GM18498 (cell line): ENCODE results near the gene PTGDS.

Source experiments
- ATAC-seq: cut with Tn5 transposase; IDR thresholded peaks from one replicate; pipeline ENCODE4 v1.9.1; 2021; ENCODE audit warnings: mild to moderate bottlenecking, moderate library complexity; ENCODE audit not compliant: unreplicated experiment

PTGDS gene

DNA sequence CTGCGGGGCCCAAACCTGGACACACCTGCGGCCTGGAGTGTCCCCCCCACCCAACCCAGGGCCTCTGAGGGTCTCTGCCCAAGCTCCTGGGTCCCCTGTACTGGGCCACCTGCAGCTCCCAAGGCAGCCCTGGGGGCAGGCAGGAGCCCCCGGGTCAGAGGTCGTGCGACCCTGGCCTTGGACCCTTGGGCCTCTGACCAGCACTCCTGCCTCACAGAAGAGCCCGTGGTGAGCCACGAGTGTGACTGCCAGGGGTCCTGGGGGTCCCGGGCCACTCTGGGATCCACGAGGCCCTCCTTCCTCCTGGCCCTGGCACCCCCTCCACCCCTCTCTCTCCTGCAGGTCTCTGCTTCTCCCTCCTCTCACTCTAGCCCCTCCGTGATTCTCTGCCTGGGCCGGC lies 5.0 kb upstream of the PTGDS start:
- ATAC-seq: no peak

DNA sequence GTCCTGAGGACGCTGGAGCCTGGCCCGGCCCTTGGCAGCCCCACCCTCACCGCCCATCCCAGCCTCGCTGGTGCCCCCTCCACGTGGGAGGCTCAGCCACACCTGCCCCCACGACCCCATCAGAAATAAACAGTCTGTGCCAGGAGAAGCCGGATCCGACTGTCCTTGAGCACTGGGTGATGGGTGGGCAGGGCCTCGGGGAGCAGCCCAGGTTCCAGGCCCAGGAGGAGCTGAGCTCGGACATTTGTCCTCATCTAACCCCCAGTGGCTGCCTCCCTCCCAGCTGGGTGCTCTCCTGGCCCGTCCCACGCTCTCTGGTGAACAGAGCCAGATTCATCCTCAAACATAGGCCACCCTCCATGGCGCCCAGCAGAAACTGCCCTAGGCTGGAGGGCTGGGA lies 4.6 kb upstream of the PTGDS start:
- no peak for ATAC-seq

DNA sequence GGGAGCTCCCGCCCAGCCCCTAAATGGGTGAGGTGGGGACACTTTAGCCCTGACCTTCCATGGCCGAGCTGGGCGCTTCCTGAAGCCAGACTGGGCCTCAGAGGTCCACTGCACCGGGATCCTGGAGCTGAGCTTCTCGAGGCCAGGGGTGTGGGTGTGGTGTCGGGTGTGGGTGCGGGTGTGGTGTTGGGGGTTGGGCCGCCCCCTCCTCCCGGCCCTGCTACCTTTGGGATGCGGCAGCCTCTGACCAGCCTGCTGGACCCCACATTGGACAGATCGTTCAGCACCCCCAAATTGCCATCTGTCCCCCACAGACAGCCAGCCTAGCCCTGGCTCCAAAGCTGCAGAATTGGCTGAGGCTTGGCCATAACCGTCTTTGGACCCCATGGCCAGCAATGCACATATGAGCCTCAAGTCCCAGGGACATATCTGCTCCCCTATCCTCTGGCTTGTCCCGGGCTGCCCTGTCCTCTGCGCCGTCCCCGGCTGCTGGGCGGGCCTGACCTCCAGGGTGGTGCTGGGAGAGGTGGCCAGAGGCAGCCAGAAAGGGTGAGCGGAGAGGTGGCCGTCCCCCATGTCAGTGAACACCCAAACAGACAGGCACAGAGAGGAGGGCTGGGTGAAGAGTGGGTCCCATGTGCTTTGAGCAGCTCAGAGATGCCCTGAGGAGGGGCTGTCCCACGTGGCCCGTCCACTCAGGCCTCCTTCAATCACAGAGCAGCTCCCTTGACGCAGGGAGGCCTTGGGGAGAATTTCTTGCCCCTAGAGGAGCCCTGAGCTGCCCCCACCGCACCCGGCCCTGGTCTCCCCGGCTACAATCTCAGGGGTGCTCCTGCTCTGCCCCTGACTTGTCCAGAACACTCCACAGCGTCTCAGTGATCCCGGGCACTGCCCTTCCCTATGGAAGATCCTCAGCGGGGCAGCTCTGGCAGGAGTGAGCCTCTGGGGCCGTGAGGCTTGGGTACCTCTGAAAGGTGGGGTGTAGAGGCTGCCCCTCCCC lies 3.4 kb upstream of the PTGDS start:
- ATAC-seq: no peak

DNA sequence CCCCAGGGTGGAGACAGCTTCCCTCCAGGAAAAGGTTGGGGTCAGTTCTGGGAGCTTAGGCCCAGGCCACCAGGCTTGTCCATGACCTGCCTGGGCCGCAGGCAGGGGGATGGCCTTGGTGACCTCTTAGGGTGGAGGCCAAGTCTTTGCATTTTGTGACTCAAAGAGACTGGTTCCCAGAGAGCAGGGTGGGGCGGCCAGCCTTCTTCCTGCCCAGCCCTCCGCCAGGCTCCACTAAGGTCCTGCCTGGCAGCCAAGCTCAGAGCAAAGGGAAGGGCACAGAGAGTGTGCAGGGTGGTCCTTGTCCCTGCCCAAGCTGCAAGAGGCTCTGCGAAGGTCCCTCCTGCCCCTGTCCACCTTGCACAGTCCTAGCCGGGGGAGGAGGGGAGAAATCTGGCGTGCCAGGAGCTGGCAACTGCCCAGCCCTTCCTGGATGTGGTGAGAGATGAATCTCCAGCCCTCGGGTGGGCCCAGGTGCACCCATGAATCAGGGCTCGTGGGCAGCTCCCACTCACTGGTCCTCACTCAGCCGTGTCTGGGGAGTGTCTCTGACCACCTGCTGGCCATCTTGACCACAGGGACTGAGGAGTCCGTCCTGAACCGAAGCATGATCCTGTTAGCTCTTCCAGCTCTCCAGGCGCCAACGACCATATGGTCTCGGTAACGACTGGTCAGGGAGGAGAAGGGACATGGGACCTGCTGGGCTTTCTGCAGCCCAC lies 2.3 kb upstream of the PTGDS start:
- ATAC-seq: no peak

GRCh38 chr9:136975644-136976043 lies 1.7 kb upstream of the PTGDS start:
- no peak for ATAC-seq

GRCh38 chr9:136977649-136978072 lies 357 bp downstream of the PTGDS start:
- no peak for ATAC-seq

GRCh38 chr9:136978073-136978864 lies 965 bp downstream of the PTGDS start:
- ATAC-seq: no peak

- no peak for ATAC-seq
These were observed 1.7 kb downstream of the PTGDS start for GRCh38 chr9:136978865-136979544.

- ATAC-seq: no peak
These were observed 2.7 kb downstream of the PTGDS start for GRCh38 chr9:136979769-136980587.

GRCh38 chr9:136980669-136981478 lies 3.6 kb downstream of the PTGDS start:
- no peak for ATAC-seq

- no peak for ATAC-seq
These were observed 4.4 kb downstream of the PTGDS start for GRCh38 chr9:136981588-136982231.

DNA sequence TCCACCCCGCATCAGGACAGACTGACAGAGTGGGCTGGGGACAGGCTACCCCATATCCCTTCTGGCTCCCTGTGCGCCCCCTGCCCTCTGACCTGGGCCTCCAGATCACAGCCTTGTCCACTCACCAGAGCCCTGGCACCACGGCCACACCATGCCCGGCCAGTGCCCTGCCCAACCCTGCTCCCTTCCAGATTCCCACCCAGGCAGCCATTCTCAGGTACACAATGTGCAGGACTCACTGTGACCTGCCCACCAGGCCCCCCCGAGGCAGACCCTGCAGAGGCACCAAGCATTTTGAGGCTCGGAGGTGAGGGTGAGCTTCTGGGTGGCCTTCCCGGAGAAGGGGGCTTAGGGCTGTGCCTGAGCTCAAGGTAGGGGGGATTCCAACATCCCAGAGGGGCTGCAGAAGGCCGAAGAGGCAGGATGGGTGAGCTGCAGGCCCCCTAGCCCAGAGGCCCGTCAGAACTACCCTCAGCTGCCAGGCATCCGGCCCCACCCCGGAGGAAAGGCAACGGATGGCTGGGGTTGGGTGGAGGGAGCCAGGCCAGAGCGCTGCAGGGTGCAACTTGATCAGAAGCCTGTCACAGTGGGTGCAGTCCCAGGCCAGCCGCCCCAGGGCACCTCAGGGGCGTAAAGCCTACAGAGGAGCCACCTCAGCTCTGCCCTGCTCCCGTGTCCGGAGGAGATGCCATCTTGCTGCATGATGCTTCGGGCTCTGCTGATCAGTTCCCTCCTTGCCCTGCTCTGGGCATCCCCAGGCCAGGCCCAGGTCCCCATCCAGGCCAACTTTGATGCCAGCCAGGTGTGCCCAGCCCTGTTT lies 5.1 kb downstream of the PTGDS start, which contains the start of gene LCNL1:
Gene LCNL1, plus strand, starts transcription at position 762 of the 820 bp plus-strand sequence. CDS start 594 bp downstream, outside the sequence.
- ATAC-seq: no peak

GRCh38 chr9:136983167-136983566 lies 5.9 kb downstream of the PTGDS start:
- no peak for ATAC-seq

DNA sequence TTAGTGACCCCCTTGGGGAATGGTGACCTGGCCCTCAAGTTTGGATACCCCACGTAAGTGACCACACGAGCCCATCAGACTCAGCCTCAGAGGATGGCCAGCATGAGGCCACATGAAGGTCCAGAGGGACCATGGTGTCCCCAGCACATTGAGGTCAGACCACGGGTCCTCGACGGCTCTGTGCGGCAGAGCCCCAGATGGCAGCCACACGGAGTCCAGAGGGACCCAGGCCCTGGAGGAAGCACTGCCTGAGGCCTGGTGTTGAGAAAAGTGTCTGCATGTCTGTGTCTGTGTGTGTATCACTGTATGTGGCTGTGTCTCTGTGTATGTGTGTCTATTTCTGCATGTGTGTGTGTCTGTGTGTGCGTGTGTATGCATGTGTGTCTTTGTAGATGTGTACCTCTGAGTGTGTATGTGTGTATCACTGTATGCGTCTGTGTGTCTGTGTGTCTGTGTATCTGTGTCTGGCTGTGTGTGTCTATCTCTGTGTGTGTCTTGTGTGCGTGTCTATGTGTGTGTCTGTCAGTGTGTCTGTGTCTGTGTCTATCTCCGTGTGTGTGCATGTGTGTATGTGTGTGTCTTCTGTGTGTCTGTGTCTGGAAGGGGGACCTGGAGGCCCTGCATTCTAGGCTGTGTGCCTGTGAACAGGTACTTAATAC lies 6.5 kb downstream of the PTGDS start:
- ATAC-seq: no peak

DNA sequence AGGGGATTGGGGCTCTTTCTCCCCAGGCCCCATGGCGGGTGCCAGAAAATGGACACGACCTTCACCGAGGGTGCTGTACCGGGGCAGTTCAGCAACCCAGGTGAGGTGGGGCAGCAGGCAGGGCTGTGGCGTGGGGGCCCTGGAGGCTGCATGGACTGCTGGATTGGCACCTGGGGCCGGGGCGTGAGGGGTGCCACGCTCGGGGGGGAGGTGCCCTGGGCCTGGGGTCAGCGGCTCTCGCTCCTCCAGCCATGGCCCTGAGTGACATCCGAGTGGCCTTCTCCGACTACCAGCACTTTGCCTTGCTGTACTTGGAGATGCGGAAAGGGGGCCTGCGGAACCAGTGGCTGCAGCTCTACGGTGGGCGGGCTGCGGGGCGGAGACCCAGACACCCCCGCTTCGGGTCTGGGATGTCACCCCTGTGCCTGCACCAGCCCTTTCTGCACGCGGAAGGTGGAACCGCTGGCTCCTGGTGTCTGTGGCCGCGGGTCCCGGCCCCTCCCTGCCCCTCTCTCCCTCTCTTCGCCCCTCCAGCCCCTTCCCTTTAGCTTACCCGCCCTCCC lies 7.2 kb downstream of the PTGDS start:
- no peak for ATAC-seq

GRCh38 chr9:136985027-136985602 lies 7.8 kb downstream of the PTGDS start:
- ATAC-seq: no peak
